GM21786 (cell line): ENCODE data around the gene AVPR2.
A peak's percentile ranks its signal among the peaks of the same experiment; 100 is the strongest.

Experiments
- ATAC-seq: cut with Tn5 transposase; IDR thresholded peaks from one replicate; pipeline ENCODE4 v1.9.1; 2021; ENCODE audit not compliant: unreplicated experiment

Gene AVPR2

GRCh38 chrX:153948847-153949805 is 44.7 kb downstream of the AVPR2 start:
- ATAC-seq = no peak

GRCh38 chrX:153950127-153950526 is 45.7 kb downstream of the AVPR2 start:
- no peak for ATAC-seq

GRCh38 chrX:153951683-153952372 is 47.4 kb downstream of the AVPR2 start:
- ATAC-seq = no peak

- ATAC-seq = no peak
Measured at GRCh38 chrX:153952373-153953026, 48.0 kb downstream of the AVPR2 start.

- ATAC-seq = peak; percentile 65
Measured at GRCh38 chrX:153953342-153953830, 48.9 kb downstream of the AVPR2 start.

- ATAC-seq = no peak
Measured at GRCh38 chrX:153953892-153954557, 49.6 kb downstream of the AVPR2 start.

- no peak for ATAC-seq
Measured at GRCh38 chrX:153954558-153955227, 50.2 kb downstream of the AVPR2 start.

GRCh38 chrX:153955228-153955732 is 50.8 kb downstream of the AVPR2 start:
- ATAC-seq = no peak

GRCh38 chrX:153956044-153956907 is 51.8 kb downstream of the AVPR2 start:
- ATAC-seq = no peak
